Superior temporal gyrus (tissue), 1 donor: ENCODE results near the gene CD300LF.
A peak's percentile ranks its signal among the peaks of the same experiment; 100 is the strongest.

ENCODE experiments used
- DNase-seq: peaks from one replicate; pipeline ENCODE4 v3.0.0-alpha.2; 2016; ENCODE audit errors: extremely low spot score

CD300LF gene

DNA sequence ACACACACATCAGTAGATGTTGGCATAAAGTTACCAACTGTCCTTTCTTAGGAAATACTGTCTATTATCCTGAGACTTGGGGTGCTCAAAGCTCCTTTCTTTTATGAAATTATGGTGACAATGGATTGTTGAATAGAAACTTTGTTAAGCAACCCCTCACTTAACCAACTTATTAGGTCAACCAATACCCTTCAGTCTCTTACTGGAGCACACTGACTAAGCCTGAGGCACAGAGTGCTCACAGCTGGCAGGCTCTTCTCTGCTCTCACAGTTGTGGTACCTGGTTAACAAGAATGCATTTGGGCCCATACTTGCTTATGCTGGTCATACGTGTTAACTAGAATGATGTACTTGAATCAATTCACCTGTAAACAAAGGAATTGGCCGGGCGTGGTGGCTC lies 24.8 kb downstream of the CD300LF start:
- no peak for DNase-seq

DNA sequence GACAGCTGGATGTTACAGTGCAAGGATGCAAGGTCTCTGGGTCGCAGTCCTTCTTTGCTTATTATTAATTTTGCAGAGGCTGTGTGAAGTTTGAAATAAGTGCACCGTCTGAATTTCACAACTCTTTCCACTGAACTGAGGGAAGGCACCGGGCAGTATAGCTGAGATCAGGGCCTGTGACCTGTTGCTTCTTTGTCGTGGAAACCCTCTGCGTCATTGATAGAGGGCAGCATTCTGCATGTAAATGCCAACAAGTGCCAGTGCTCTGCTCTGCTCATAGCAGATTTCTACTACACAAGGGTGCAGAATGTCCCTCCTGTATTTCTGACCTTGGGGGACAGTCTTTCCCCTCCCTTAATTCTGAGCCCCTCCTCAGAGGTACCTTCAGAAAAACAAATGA lies 26.0 kb downstream of the CD300LF start:
- no peak for DNase-seq

DNA sequence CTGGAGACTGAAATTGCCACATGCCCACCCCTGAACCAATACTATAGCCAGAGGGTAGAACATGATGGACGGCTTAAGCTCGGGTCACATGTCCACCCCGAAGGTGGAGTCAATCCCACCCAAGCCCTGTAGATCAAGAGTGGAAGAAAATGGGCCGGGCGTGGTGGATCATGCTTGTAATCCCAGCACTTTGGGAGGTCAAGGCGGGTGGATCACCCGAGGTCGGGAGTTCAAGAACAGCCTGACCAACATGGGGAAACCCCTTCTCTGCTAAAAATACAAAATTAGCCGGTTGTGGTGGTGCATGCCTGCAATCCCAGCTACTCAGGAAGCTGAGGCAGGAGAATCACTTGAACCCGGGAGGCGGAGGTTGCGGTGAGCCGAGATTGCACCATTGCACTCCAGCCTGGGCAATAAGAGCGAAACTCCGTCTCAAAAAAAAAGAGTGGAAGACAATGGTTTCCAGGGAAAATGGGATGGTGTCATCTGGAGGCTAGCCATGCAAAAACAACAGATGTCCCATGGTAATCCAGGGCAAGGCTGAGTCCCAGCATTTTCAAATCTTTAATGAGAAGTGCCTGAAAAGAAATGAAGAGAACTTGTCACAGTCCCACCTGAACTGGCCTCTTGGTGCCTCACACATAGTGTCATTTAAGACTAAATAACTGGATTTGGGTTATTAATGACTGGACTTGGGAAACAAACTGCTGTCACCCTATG lies 30.1 kb downstream of the CD300LF start:
- DNase-seq = no peak

DNA sequence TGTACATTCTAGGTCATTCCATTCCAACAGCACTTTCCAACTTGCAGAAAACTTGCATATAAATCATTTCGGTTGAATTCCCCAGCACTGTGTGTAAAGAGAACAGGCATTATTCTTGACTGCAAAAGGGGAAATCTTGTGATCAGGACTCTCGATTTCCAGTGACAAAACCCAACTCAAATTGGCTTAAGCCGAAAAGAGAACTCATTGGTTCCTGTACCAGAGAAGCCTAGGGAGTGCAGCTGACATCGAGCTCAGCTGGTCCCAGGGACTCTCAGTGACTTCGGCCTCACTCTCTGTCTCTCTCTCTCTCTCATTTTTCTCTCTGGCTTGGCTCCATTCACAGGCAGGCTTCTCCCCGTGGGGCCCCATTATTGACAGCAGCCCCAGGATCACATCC lies 30.7 kb downstream of the CD300LF start:
- no peak for DNase-seq

DNA sequence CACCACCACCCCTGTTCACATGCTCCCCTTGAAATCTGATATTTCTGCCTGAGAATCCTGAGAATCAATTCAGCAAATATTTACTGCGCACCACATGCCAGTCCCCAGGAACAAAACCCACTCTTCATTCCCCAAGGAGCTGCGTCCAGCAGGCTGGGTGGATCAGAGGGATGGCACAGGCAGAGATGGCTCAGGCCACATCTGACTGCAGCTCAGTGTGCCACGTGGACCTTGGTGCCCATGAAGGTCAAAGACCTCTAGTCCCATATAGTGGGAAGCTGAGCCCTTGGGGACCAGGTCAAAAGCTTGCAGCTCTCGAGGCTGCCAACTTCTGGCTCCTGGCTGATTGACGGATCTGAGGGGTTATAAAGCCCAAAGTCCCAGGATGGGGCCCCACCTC lies 31.8 kb downstream of the CD300LF start:
- DNase-seq = no peak

DNA sequence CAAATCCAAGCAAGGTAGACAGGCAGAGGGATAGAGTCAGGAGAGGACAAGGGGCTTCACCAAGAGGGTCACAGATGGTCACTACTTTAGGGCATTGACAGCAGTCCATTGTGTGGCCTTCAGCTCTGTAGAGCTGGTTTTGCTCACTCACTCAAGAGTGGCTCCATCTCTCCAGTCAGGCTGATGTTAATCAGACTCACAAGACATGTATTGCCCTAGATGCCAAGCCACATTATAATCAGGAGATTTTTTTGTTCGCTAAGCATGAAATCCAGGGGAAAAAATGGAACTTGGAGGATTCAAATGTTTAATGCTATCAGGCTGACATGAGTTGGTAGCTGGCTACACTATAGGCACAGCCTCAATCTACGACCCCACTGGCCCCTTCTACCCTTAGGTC lies 32.5 kb downstream of the CD300LF start:
- DNase-seq = no peak

DNA sequence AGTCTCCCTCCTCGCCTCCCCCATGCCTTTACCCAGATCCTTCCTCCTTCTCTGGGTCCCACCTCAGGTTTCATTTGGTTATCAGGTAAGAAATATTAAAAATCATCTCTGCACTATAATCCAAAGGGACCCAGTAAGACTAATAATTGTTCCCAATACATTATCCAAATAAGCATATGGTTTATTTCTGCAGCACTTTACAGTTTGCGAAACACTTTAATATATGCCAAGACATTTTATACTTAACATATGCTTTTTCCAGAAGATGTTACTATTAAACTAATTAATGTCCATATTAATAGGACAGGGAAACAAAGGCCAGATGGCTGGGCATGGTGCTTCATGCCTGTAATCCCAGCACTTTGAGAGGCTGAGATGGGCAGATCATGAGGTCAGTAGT lies 33.3 kb downstream of the CD300LF start:
- no peak for DNase-seq

DNA sequence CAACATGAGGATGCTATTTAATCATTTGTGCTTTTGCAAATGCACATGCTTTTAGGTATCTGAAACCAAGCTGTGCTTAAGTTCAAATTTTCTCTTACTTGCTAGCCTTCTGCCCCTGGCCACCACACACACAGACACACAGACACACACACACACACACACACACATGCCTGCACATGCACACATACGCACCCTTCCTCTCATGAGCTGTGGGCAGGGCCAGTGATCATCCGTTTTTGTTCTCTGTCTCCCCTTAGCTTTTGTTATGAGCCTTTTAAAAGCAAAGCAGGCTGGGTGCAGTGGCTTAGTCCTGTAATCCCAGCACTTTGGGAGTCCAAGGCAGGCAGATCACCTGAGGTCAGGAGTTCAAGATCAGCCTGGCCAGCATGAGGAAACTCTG lies 34.2 kb downstream of the CD300LF start:
- no peak for DNase-seq

DNA sequence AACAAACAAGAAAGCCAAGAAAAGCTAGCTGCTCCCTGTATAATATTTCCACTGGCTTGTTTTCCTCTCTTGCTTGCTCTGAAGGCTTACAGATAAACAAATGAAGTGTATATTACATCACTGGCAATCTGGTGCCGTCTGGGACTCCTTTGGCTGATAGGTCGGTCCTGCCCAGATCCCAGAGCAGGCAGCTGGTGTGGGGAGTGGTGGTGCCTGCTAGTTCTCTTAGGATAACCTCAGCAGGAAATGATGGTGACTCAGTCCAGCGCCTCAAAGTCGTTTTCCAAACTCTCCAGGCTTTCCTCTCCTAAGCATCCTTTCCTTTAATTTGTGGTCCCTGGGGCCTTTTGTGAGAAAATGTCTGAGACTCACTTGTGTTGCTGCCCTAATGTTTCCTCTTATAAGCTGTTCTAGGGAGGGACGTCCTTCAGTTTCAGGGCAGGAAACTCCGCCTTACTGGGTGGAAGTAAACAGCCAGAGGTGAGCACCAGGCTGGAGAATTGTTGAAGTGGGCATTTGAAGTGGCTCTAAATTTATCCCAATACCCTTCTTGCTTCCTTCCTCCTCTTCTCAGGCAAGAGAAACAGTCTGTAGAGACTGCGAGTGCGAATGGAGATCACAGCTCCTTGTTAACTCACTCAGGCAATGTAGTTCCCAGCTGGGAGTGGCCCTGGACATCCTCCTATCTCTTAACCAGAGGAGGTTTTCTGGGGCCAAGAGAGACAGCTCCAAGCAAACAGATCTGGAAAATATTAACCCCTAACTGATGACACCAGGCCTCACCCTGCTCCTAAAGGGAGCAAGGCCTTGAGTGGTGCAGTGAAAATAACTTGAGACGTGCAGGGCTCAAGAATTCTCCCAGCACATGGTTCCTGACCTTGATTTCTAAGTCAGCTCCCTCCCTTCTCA lies 34.9 kb downstream of the CD300LF start:
- no peak for DNase-seq

DNA sequence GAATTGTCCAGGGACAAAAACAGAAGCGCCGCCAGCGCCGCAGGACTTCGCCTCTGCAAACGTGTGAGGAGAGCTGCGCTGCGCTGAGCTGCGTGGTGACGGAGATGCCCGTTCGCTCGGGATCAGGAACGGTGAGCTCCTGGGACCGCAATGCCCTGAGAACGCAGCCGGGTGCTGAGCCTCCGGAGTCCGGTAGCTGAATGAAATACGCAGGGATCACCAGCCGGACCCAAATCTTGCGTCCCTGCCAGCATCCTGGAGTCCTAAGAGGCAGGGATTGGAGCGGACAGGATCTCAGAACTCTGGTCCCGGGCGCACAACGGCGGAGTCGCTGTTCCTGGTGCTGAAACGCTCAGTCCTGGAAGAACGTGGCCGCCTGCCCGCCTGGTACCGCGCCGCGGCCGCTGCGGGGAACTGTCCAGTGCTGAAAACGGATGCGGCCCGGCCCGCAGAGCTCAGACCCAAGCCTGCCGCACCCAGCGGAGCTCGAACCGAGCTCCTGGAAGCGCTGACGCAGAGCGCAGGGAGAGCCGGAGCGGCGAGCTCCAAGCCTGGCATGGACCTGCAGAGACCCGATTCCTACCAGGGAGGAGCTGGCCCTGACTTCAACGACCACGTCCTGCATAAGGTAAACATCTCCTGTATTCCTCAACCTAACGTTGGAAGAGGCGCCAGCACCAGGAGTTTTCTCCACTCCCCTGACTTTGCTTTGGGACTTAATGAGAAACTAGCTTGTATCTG lies 41.5 kb downstream of the CD300LF start:
- DNase-seq = peak; percentile 48

DNA sequence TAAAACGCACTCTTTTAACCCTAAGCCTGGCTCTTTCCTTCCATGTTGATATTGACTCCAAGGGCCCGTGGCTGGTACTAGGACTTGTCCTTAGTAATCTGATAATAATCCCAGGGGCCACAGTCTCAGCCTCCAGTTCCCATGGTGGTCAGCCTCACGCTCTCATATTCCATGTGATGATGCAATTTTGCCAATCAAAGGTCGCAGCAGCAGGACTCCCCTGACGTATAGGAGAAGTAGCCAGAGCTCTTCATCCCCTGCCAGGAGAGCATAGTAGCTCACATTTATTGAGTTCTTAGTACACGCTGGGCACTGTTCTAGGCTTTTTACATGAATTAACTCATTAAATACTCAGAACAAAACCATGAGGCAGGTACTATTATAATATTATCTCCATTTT lies 42.4 kb downstream of the CD300LF start:
- DNase-seq = no peak

DNA sequence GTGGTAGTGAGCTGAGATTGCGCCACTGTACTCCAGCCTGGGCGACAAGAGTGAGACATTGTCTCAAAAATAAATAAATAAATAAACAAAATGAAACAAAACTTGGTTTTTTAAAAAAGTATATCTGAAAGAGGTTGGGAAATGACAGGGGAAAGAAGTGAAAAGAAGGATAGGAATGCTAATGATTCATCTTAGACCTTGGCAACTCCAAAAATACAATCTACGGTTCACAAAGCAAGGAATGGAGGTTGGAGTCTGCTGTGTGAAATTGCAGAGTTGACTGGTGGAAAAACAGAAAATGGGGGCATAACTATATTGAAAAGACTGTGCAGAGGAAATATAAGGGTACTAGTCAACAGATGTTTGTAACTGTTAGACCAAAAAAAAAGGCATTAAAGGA lies 49.2 kb downstream of the CD300LF start:
- DNase-seq = no peak

DNA sequence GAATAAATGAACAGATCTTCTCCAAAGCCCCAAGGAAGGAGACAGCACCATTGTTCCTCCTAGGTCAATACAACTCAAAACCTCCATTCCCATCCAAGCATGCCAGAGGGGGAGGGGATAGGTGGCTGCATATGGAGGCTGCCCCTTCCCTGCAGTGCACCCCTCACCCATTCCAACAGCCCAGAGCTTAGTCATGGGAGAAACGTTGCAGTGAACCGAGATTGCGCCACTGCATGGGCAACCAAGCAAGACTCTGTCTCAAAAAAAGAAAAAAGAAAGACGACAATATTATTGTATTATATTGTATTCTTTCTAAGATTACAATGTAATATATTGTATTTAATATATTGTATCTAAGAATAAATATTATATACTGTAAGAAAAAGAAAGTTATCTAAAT lies 52.8 kb downstream of the CD300LF start:
- DNase-seq = no peak

DNA sequence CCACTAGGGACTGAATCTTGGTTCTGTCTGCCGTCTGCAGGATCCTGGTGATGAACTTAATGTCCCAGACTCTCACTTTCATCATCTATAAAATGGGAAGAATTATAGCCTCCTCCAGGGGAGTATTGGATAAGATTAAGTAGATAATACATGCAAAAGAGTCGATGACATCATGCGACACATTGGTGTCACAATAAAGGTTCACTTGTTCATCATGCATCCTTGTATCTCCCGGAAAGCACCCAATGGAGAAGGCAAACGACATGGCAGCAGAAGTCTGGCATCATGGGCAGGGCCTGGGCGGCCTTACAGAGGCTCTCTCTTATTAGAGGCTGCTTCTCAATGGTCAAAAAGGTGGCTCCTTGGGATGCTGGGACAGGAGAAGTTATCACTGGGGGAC lies 54.1 kb downstream of the CD300LF start:
- DNase-seq = no peak

DNA sequence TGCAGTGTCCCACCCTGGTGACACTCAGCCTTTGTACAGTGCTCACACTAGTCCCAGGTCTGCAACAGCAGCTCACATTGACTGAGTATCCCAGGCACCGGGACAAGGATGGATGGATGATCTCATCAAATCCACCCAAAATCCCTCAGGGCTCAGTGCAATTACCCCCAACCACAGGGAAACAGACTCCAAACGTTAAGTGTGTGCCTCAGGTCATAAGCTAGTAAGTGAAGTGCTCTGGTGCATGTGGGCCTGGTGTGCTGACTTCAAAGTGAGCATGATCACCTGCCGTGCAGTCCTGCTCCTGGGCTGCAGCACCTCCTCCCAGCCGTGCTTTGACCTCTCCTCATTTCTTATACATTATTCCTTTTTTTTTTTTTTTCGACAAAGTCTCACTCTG lies 58.0 kb downstream of the CD300LF start:
- DNase-seq = no peak

DNA sequence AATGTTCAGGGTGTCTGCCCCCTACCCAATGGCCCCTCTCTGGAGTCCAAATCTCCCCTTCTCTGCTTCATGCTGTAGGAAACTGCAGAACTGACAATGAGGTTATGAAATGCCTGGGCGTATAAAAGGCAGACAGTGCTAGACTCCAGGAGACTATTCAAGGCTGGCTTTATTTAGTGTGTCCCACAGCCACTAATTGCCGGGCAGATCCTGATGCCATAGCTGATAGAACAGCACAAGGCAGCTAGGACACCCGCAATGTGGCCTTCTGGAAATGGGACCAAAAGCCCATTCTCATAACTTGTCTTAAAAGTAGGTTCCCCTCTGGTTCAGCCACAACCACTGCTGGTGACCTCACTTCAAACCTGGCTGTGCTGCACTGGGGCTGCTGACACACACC lies 60.7 kb downstream of the CD300LF start:
- DNase-seq = no peak

DNA sequence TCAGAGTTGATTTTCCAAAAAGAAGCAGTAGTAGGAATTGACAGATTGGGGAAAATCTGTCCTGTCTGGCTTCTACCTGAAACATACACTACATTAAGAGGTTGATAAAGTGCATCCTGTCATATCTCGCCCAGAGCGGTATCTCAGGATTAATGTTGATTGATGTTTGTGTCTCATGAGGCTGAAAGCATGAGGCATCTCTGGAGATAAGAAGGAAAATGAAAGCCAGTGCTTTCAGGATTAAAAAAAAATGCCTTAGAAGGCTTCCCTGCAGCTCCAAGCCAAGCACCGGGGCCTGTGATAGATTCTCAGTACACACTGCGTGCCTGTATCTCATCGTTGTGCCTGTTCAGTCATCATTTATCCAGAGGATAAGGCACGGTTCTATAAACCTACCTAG lies 62.8 kb downstream of the CD300LF start:
- DNase-seq = no peak

DNA sequence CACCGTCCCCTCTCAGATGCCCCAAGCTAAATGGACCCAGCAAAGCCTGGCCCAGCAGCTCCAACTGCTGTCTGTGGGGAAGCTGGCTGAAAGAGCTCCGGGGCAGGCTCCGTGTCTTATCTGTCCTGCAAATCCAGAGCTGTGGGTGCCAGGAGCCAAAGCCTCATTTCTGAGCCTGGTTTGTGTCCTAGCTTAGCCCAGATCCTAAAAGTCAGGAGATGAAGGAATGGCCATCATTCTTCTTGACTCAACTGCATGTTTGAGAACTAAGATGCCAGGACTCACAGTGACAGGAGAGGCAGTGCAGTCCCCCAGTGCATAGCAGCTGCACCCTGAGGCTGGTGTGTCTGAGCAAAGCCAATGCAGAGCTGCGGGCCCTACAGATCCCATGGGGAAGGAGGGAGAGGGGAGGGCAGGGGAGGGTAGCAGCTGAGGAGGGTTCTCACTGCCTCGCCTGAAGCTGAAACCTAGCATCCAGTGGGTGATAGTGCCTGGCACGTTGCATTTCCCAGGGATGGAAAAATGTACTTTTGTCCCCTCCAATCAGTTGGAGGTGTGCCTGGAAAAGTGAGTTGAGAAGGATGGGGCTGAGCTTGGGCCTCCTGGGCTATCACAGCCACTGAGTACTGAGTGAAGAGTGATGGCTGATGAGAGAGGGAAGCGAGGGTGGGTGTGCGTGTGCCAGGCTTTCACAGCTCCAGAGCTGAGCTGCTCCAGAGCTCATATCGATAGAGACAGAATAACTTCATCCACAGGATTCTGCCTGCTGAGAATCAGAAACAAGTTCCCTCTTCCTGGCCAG lies 64.7 kb downstream of the CD300LF start:
- DNase-seq = no peak

DNA sequence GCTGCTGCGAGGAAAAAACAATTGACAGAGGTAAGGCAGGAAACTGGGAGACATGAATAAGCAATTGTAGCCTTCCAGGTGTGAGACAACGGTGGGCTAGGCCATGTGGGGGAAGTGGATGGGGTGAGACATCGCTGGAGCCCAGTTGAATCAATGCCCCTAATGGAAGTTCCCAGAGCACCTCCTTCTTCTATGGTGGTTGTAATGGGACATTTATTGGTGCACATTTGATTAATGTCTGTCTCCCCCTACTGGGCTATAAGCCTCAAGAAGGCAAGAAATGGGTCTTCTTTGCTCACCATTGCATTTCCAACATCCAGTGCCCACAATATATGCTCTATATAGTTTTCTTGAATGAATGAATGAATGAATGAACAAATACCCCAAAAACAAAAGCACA lies 66.5 kb downstream of the CD300LF start:
- no peak for DNase-seq

DNA sequence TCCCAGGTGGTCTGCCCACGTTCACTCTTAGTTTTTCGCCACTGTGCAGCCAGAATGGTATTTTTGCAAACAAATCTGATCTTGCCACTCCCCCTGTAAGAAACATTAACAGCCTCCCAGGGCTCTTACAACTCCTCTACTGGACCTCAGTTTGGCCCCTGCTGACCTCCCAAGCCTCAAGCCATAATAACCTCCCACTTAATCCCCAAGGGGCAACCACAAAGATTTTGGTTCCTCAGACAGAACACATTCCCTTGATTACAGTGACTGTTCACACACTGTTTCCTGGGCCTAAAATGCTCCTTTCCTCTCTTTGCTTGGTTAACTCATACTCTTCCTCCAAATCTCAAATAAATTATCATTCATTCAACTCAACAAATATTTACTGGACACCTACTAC lies 67.7 kb downstream of the CD300LF start:
- DNase-seq = no peak

DNA sequence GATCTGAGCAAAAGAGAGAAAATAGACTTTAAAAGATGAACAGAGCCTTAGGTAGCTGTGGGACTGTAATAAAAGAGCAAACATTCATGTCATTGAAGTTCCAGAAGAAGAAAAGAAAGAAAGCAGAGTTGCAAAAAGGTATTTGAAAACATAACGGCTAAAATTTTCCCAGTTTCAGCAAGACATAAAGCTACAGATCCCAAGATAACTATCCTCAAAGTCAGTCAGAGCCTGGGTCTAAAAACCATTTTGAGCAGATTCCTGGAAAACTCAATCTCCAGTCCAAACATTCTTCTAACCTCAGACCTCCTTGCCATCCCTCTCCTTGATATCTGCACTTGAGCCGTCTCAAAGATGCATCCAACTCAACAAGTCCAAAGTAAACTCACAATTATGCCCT lies 68.3 kb downstream of the CD300LF start:
- DNase-seq = no peak
